ENCODE measurements around the gene ALDH1L1.

Gene ALDH1L1

DNA sequence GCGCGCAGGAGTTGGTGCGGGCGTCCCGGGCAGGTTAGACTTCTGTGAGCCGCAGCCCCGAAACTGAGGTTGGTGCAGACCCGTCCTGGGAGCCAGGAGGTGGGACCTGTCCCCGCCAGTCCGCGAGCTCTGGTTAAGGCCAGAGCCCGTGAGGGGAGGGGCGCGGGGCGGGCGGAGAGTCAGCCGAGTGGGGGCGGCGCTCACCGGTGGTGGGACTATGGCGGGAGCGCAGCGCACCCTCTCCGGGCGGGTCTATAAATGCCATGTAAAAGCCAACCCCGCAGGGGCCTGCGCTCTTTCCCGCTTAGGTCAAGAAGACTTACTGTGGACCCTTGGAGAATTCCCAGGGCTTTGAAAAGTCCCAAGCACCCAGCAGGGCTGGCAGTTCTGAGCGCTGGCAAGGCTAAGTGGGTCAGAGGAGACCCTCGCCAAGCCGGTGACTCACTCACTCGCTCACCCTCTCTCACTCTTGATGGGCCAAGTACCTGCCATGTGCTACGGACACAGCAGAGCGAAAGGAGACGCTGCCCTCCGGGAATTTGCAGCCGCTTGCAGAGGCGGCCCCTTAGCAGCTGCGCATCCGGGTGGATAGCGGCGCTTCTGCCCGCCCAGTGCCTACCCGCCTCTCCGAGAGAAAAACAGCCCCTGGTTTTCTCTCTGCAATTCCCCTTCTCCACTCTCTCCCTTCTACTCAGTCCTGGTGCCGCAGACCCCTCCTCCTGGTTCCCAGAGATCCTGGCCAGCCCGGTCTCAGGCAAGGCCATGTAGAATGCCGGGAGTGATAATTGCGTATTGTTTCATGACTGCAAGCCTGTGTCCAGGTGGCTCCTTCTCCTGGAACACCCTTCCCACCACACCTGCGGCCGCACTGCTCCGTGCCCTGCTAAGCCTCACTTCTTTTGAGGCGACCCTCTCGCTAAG lies at the start of gene ALDH1L1:
Gene ALDH1L1, minus strand, starts transcription at position 110 of the 921 bp plus-strand sequence. CDS start 19,607 bp downstream, outside the sequence.
- peak in 51 of 56 donors; percentile 20 to 94 (median 74) for DNase-seq

- no peak for DNase-seq
Measured at GRCh38 chr3:126226374-126226773, 46.0 kb upstream of the ALDH1L1 start.

- DNase-seq, result no peak
Measured at GRCh38 chr3:126216416-126216815, 36.0 kb upstream of the ALDH1L1 start.

- DNase-seq, result peak in 4 of 56 donors; percentile 16 to 62 (median 32)
Measured at GRCh38 chr3:126213379-126214028, 33.1 kb upstream of the ALDH1L1 start.

DNA sequence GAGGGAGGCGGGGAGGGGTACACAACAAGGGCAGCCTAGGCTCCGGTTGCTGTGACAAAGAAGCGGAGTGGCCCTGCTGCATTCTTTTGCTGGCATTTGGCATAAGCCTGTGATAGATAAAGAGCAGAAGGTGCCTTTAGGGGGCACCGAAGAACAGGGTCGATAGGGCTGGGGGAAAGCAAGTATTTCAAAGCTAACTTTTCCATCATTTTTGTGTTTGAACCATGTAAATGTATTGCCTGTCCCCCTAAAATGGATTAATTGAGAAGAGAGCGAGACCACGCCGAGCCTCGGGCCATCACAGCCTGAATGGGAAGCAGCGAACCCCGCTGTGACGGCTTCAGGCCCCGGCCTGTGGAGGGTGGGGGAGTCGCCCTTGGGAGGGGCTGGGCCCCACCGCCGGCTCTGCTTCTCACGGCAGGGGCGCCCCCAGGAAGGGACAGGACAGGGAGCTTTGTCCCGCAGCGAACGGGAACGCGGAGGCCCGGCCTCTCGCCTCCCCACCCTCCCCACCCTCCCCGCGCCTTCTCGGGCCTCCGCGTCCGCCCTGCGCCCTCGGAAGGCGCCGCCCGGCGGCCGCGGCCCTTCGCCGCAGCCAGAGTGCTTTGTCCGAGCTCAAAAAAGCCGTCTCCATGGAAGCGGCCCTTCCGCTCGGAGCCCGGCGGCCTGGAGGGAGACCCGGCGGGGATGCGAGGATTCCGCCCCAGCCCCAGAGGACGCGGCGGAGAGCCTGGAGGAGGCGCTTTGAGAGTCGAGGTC lies 32.4 kb upstream of the ALDH1L1 start:
- peak in 15 of 56 donors; percentile 12 to 62 (median 32) for DNase-seq

DNA sequence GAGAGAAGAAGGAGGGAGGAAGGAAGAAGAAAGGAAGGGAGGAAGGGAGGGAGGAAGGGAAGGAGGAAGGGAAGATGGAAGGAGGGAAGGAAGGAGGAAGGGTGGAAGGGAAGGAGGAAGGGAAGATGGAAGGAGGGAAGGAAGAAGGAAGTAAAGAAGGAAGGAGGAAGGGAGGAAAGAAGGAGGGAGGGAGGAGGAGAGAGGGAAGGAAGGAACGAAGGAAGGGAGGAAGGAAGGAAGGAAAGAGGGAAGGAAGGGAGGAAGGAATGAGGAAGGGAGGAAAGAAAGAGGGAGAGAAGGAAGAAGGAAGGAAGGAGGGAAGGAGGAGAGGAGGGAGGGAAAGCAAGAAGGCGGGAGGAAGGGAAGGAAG lies 31.8 kb upstream of the ALDH1L1 start:
- no peak for DNase-seq

- no peak for DNase-seq
Measured at GRCh38 chr3:126211569-126211968, 31.2 kb upstream of the ALDH1L1 start.

DNA sequence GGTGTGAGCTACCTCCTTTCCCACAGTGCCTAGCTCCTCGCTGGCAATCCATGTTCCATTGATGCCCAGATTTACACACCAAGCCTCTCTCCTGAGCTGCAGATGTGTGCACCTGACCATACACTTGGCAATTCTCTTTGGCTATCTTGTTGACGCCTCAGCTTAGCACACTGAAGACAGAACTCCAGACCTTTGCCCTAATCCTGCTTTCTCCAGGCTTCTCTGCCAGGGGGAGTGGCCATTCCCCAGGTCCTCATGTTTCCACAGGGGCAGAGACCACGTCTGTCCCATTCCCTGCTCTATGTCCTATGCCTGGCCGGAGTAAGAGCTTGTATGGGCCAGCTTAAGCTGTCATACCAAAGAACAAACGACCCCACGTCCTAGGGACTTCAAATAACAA lies 30.2 kb upstream of the ALDH1L1 start:
- DNase-seq, result no peak

DNA sequence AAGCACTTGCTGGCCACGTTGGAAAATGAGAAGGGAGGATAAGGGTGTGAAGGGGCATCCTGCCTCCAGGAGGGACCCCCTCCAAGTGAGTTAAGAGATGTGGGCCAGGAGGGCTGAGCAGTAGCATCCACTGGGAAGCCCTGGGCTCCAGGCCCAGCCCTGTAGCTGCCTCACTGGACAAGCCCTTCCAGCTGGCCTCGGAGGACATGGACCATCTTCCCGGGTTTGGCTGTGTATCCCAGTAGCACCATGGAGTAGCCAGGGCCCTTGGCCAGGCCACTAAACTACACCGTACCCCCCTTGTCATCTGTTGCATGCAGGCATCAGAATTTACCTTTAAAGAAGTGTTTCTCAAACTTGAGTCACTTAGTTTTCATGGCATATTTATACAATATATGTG lies 29.4 kb upstream of the ALDH1L1 start:
- DNase-seq, result no peak

DNA sequence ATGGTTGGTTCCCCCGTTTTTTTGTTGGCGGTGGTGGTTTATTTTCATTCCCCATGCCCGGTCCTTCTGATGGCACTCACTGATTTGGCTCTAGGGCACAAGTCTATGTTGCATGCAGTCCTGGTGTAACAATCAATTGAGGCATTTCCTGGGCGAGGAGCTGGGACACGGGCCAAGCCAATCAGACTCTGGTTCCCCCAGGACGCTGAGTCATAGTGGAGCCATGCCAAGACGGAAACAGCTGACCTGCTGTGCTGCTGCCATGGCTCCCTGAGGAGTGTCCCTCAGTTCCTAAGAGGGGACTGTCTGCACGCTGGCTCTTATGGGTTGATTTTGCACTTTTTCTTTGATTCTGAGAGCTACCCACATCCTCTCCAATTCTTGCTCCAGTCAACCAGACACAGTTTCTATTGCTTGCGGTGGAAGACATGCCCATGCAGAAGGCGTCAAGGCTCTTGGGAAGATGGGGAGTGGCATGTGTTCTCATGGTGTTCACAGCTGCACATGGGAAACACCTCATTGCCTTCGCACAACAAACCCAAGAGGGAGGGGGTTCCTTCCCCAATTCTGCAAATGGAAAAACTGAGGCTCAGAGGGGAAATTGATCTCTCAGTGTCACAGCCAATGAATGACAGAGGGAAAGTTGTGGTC lies 28.3 kb upstream of the ALDH1L1 start:
- DNase-seq, result peak in 24 of 56 donors; percentile 9 to 76 (median 40)

GRCh38 chr3:126208182-126208581 lies 27.8 kb upstream of the ALDH1L1 start:
- DNase-seq, result no peak

- no peak for DNase-seq
Measured at GRCh38 chr3:126207166-126207565, 26.8 kb upstream of the ALDH1L1 start.

- DNase-seq, result no peak
Measured at GRCh38 chr3:126205717-126206655, 25.6 kb upstream of the ALDH1L1 start.

- no peak for DNase-seq
Measured at GRCh38 chr3:126202680-126203079, 22.3 kb upstream of the ALDH1L1 start.

DNA sequence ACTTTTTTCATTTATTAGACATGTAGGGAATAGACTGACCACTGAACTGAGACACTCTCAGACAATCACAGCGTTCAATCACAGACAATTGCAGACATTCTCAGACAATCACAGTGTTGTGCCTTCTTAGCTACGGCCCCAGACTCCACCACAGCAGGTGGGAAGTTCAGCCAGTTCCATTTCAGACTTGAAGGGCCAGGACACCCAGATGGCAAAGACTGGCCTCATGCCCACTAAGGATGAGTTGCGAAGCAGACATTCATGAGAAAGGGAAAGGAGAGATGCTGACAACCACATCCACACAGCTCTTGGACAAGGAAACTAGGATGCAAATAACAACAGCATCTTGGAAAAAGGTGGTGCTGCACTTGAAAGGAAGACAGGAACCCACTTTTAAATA lies 21.9 kb upstream of the ALDH1L1 start:
- no peak for DNase-seq

DNA sequence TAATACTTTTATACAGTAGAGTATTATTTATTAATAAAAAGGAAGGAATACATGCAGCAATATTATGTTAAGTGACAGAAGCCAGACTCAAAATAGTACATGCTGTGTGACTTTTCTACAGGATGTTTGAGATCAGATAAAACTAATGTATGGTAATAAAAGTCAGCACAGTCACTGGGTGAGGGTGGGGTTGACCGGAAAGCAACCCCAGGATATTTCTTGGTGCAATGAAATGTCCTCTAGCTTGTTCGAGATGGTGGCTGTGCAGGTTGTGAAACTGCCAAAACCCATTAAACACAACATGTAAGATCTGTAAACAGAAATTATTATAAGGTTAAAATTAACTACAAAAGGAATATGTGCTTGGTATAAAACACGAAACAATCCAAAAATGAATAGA lies 20.8 kb upstream of the ALDH1L1 start:
- no peak for DNase-seq

GRCh38 chr3:126200534-126200933 lies 20.1 kb upstream of the ALDH1L1 start:
- DNase-seq, result no peak

DNA sequence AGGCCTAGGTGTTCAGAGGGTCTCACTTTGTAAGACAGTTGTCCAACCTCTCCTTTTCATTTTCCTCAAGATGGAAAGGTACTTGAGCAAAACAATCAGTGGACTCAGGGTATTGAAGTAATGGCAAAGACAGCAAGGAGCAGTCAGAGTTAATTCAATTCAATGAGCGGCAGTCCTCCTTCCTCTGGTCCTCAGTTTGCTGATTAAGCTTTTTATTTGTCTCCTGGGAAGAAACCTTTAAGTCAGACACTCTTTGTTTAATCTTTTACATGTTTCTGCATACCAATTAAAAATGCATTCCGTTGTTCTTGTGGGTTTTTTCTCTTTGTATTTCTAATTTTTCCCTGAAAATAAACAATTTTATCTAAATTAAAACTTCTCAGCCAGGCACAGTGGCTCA lies 18.9 kb upstream of the ALDH1L1 start:
- DNase-seq, result no peak

GRCh38 chr3:126197854-126198584 lies 17.6 kb upstream of the ALDH1L1 start:
- DNase-seq, result peak in 29 of 56 donors; percentile 5 to 71 (median 35)
